GM19455 (cell line): ENCODE measurements around the gene GGNBP2.

Source experiments
- ATAC-seq: cut with Tn5 transposase; IDR thresholded peaks from one replicate; pipeline ENCODE4 v1.9.1; 2021; ENCODE audit not compliant: unreplicated experiment

GGNBP2 gene

DNA sequence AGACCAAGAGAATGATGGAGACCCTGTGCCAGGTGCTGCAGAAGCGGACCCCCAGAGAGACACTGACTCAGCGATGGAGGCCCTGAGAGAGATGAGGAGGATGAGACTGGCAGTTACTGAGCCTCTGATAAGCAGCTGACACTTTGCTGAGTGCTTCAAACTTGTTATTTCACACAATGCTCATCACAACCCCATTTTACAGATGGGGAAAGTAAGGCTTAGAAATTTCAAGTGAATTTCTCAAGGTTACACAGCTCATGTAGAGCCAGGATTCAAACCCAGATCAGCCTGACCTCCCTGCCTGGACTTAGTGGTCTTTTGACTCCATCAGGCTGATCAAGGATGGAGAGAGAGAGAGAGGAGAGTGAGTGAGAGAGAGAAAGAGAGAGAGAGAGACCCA lies 83.9 kb downstream of the GGNBP2 start:
- ATAC-seq: no peak

DNA sequence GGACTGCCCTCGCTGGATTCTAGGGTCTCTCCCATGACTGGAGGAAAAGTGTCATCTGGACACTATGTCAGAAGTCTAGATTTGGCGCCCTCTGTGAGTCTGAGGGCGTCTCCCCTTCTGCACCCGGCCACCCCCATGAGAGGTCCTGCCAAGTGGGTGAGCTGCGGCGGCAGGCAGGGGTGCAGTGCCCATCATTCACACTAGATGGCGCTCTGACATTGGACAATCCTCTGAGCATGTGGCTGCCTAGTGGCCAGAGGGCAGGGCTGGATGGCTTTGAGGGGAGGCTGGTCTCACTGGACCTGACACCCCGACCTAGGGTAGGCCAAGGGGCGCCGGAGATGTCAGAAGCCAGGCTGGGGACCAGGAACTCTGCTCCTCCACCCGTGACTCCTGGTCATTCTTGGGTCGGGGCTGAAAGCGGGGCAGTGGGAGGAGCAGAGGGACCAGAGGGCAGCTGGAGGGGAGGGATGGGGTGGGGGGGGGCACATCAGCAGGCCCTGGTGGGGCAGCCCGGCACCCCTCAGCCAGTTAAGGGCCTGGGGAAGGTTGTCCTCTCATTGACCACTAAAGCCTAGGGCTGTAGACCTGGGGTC lies 84.6 kb downstream of the GGNBP2 start:
- no peak for ATAC-seq

DNA sequence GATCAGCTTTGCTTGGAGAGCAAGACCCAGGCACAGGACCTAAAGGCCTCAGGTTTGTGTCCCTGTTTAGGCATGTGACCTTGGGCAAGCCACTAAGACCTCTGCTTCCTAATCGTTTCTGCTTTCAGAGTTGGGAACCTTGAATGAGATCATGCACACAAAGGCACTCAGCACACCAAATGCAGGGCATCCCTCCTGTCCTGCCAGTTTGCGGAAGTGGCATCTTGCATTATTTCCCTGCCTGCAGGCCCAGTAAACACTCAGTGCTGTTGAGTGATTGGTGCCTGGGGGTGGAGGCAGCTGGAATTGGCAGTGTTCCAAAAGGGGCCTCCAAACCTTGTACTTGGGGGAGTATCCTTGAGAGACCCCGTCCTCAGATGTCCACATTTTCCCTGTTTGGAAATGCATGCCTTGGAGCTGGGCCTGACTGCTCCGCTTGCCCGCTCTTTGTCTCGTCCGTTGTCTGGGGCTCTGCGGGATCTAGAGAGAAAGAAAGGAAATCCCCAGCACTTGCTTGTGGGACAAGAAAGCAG lies 85.3 kb downstream of the GGNBP2 start:
- no peak for ATAC-seq

DNA sequence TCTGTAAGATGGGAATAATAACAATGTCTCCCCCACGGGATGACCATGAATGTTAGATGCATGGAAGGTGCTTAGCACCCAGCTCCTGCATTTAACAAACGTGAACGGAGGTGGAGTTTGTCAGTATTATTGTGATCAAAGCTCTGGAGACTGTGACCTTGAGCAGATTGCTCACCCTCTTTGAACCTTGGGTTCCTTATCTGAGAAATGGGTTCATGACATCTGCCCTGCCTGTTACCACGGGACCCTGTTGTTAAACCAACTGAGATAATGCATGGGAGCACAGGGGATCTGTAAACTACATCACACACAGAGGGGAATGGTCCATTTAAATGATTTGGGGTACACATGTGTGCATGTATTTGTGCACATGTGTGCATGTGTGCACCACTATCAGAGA lies 86.3 kb downstream of the GGNBP2 start:
- no peak for ATAC-seq

DNA sequence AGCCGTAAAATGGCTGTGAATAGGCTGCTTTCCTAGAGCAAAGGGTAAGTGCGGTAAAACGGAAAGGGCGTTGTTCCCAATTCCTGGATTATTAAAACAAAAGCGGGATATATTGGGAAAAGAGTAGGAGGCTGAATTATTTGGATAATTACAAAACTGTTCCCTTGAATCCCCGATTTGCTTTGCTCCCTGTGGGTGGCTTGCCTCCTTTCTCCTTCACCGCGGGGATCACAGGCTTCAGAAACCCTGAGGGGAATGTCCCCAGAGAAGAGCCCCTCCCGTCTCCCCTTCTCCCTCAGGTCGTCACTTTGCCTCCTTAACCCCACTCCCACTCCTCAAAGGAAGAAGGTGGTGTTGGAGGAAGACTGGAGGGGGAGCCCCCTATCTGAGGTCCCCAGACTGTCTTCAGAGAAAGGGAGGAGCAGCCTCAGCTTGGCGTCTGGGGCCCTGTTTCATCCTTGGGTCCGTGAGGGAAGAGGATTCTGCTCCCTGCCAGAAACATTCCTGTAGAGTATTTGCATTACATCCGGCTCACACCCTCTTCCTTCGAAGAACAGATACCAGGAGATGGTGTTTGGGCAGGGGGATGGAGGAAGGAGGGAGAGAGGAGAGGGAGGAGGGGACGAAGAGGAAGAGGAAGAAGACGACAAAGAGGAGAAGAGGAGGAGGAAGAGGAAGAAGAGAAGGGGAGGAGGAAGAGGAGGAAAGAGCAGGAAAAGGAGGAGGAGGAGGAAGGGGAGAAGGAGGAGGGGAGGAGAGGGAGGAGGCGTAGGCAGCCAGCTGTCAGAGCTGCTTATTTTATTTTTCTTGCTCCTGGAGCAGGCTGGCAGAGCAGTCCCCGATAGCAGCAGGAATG lies 88.4 kb downstream of the GGNBP2 start:
- ATAC-seq: no peak
